ENCODE measurements around the gene SP6. TPM values are rescaled to one million over a fixed set of nuclear protein-coding genes. Genes with fewer than 3 reads are reported as not detected.

SP6 gene
- total RNA-seq, 1 donor from 2014 or later, result 1.6 TPM

DNA sequence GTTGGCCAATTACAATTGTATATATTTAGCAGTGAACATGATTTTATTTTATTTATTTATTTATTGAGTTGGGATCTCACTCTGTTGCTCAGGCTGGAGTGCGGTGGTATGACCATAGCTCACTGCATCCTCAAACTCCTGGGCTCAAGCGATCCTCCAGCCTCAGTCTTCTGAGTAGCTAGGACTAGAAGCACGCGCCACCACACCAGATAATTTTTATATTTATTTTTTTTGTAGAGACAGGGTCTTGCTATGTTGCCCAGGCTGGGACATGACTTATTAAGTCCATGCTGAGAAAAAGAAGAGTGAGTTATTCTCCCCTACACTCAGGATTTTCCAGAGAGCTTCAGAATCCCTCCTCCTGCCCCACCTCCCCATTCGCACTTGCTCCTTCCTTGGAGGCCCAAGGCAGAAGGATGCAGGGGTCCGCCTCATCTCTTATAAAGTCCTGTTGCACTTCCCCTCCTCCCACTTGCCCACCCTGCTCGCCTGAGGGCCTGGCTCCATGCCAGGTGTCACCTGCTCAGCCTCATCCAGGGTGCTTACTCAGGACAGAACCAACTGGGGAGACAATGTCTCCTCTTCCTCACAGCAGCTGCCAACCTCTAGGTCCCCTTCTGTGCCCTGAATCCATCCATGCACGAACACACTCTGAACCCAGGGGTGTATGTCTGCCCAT lies 29.0 kb upstream of the SP6 start:
- no peak for DNase-seq (ENCODE audit: extremely low read depth, low read depth, low spot score)

GRCh38 chr17:47879028-47879585 lies 28.1 kb upstream of the SP6 start:
- DNase-seq (ENCODE audit: extremely low read depth, low read depth, low spot score), result no peak

DNA sequence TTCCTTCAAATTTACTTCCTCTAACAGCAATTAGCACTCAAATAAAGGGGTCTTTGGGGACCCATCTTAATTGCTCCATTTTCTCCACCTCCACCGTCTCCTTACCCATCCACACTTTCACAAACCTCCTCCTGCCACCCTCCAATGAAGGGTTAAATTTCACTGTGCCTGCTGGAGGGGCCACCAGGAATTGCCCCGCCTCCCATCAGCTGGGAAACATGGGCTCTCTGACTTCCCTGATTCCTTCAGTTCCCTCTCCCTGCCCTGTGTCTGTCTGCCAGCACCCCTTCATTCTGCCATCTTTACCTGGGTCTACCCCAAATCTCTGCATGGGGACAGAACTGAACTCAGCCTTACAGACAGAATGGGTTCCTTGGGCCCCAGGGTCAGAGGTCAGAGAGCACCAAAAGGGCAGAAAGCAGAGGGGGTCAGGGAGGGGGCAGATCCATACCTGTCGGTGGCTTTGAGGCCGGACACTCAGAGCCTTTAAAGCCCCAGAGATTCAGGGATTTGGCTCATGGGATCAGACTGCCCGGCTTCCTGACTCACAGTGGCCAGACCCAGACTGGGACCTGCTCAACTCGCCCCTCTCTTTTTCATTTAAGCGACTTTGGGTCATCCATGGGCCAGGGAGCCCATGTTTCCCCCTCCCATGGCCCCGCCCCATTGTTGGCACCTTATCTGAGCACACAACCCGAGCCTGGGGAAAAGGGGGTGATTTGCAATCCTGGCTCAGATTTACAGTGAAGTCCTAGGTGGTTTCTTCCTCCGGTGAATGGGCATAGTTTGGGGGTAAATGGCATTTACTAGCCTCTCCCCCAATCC lies 27.5 kb upstream of the SP6 start:
- no peak for DNase-seq (ENCODE audit: extremely low read depth, low read depth, low spot score)

GRCh38 chr17:47877368-47878034 lies 26.5 kb upstream of the SP6 start:
- no peak for DNase-seq (ENCODE audit: extremely low read depth, low read depth, low spot score)

GRCh38 chr17:47875011-47875985 lies 24.3 kb upstream of the SP6 start:
- DNase-seq (ENCODE audit: extremely low read depth, low read depth, low spot score), result no peak

- no peak for DNase-seq (ENCODE audit: extremely low read depth, low read depth, low spot score)
Measured at GRCh38 chr17:47873200-47874090, 22.5 kb upstream of the SP6 start.

GRCh38 chr17:47872651-47873161 lies 21.7 kb upstream of the SP6 start:
- DNase-seq (ENCODE audit: extremely low read depth, low read depth, low spot score), result no peak

DNA sequence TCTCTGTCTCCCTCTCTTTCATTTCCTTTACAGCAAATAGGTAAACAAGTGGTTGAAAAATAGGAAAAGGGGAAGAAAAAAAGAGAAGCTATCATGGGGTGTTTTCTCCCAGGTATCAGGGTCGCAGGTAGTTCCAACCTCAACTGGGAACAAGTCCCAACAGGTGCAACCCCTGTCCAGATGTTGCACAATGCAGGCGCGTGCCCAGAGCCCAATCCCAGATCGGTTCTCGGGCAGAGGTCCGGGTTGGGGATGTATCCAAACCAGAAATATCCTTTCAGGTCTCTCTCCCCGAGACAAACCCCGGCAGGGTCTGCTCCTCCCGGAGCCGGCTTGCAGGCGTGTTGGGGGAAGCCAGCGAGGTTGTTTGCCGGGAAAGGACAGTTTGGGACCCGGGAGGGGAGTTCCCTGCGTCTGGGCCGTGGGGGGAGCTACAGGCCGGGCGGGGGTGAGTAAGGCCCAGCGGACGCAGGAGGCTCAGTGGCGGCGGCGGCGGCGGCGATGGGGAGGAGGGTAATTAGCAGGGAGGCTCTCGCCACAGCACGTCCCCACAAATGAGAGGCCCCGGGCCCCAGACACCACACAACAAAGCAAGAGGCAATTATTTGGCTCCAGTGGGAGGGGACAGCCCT lies 21.2 kb upstream of the SP6 start:
- no peak for DNase-seq (ENCODE audit: extremely low read depth, low read depth, low spot score)

DNA sequence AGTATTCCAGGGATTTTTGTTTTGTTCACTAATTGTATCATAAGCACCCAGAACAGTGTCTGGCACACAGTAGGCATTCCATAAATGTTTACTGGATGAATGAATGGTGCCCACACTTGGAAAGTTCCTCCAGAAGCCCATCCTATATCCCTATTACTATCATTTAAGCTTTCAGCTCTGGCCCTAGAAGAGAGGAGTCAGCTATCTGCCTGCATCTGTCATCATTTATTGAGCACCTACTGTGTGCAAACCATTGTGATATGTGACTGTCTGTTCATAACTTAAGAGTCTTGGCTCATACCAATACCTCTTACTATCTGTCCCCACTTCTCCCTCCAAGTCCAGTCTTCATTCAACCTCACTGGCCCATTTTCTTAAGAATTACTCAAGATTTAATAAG lies 20.1 kb upstream of the SP6 start:
- no peak for DNase-seq (ENCODE audit: extremely low read depth, low read depth, low spot score)

- no peak for DNase-seq (ENCODE audit: extremely low read depth, low read depth, low spot score)
Measured at GRCh38 chr17:47870056-47870455, 19.1 kb upstream of the SP6 start.

- no peak for DNase-seq (ENCODE audit: extremely low read depth, low read depth, low spot score)
Measured at GRCh38 chr17:47869114-47869513, 18.2 kb upstream of the SP6 start.

- DNase-seq (ENCODE audit: extremely low read depth, low read depth, low spot score), result no peak
Measured at GRCh38 chr17:47867813-47868533, 17.0 kb upstream of the SP6 start.

DNA sequence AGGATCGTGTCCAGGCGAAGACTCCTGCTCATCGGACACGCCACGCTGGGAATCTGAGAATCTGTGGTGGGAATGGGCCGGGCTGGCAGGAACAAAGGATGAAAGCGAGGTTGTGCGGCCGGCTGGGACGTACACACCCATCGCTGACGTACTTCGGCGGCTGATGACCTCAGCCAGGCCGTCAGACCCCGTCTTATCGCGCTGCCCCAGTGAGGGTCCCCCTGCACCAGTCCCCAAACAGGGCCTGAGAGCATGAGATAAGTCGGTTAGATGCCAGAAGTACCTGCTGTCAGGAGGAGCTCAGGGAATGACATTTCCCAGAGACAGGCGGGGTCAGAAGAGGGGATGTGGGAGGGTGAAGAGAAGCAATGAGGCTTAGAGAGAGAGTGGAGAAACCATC lies 16.0 kb upstream of the SP6 start:
- DNase-seq (ENCODE audit: extremely low read depth, low read depth, low spot score), result no peak

- DNase-seq (ENCODE audit: extremely low read depth, low read depth, low spot score), result no peak
Measured at GRCh38 chr17:47864791-47865216, 13.8 kb upstream of the SP6 start.

GRCh38 chr17:47862621-47863440 lies 11.9 kb upstream of the SP6 start:
- DNase-seq (ENCODE audit: extremely low read depth, low read depth, low spot score), result no peak

GRCh38 chr17:47860386-47860785 lies 9.4 kb upstream of the SP6 start:
- no peak for DNase-seq (ENCODE audit: extremely low read depth, low read depth, low spot score)

Data from glomerular endothelial cell (primary cell).